HG02970 (cell line): ENCODE data around the gene CAPN9.

ENCODE experiments used
- ATAC-seq: cut with Tn5 transposase; IDR thresholded peaks from one replicate; pipeline ENCODE4 v1.9.1; 2021; ENCODE audit warnings: mild to moderate bottlenecking, moderate library complexity, moderate number of reproducible peaks; ENCODE audit not compliant: unreplicated experiment, low FRiP score

CAPN9 gene

GRCh38 chr1:230744382-230744781 is 2.8 kb upstream of the CAPN9 start:
- ATAC-seq: no peak

- no peak for ATAC-seq
Measured at GRCh38 chr1:230745071-230745470, 2.1 kb upstream of the CAPN9 start.

- ATAC-seq: no peak
Measured at GRCh38 chr1:230746617-230747016, 571 bp upstream of the CAPN9 start.

GRCh38 chr1:230747890-230748800 is 957 bp downstream of the CAPN9 start:
- no peak for ATAC-seq

GRCh38 chr1:230749150-230749549 is 2.0 kb downstream of the CAPN9 start:
- ATAC-seq: no peak

GRCh38 chr1:230749635-230750034 is 2.4 kb downstream of the CAPN9 start:
- no peak for ATAC-seq

GRCh38 chr1:230750576-230750975 is 3.4 kb downstream of the CAPN9 start:
- ATAC-seq: no peak

- ATAC-seq: no peak
Measured at GRCh38 chr1:230750986-230751625, 3.9 kb downstream of the CAPN9 start.

- ATAC-seq: no peak
Measured at GRCh38 chr1:230752407-230752806, 5.2 kb downstream of the CAPN9 start.

- ATAC-seq: no peak
Measured at GRCh38 chr1:230753191-230753585, 6.0 kb downstream of the CAPN9 start.

GRCh38 chr1:230753586-230754251 is 6.5 kb downstream of the CAPN9 start:
- ATAC-seq: no peak

GRCh38 chr1:230754796-230755195 is 7.6 kb downstream of the CAPN9 start:
- ATAC-seq: no peak

- no peak for ATAC-seq
Measured at GRCh38 chr1:230757856-230758708, 10.9 kb downstream of the CAPN9 start.

GRCh38 chr1:230758709-230759368 is 11.7 kb downstream of the CAPN9 start:
- no peak for ATAC-seq

- no peak for ATAC-seq
Measured at GRCh38 chr1:230759369-230760065, 12.3 kb downstream of the CAPN9 start.

- ATAC-seq: no peak
Measured at GRCh38 chr1:230760360-230760827, 13.2 kb downstream of the CAPN9 start.

- ATAC-seq: no peak
Measured at GRCh38 chr1:230761443-230762167, 14.4 kb downstream of the CAPN9 start.

GRCh38 chr1:230763927-230764591 is 16.9 kb downstream of the CAPN9 start:
- ATAC-seq: no peak
